ENCODE results near the gene PRM1. TPM values are rescaled to one million over a fixed set of nuclear protein-coding genes. Genes with fewer than 3 reads are reported as not detected.

PRM1 gene
- total RNA-seq, 1 donor from 2014 or later: not detected

- H3K36me3 ChIP-seq (ENCODE audit: insufficient read depth, low read length): no peaks in the 10 kb centered on the region
- DNase-seq (ENCODE audit: low read depth): no peak
- no peak overlapping the region for H3K4me2 ChIP-seq (ENCODE audit: low read length)
- FAIRE-seq: no peak
- no peak overlapping the region for H2AFZ ChIP-seq (ENCODE audit: low read depth, low read length)
- H3K36me3 Mint-ChIP-seq (ENCODE audit: low read depth, unreplicated experiment): no peaks in the 10 kb centered on the region
- no peaks in the 10 kb centered on the region for H3K27me3 Mint-ChIP-seq (ENCODE audit: low read depth, unreplicated experiment)
- no peak overlapping the region for H3K27ac Mint-ChIP-seq (ENCODE audit: unreplicated experiment)
- H3K4me3 Mint-ChIP-seq (ENCODE audit: unreplicated experiment): no peak overlapping the region
- H3K9me3 Mint-ChIP-seq (ENCODE audit: unreplicated experiment): peaks cover 2% of the 10 kb centered on the region
- H3K9ac ChIP-seq (ENCODE audit: low read length): no peak overlapping the region
- H3K4me1 ChIP-seq (ENCODE audit: insufficient read depth, low read length): no peaks in the 10 kb centered on the region
- no peak overlapping the region for H3K27ac ChIP-seq (ENCODE audit: low read depth, low read length)
- no peaks in the 10 kb centered on the region for H4K20me1 ChIP-seq (ENCODE audit: insufficient read depth, low read length)
- no peaks in the 10 kb centered on the region for H3K79me2 ChIP-seq (ENCODE audit: insufficient read depth, low read length)
- H3K9me3 ChIP-seq (ENCODE audit: insufficient read depth, low read depth, low read length): no peaks in the 10 kb centered on the region
- H3K27me3 ChIP-seq (ENCODE audit: insufficient read depth, low read length): no peaks in the 10 kb centered on the region
- TF ChIP-seq CTCF (IDR thresholded peaks at IDR 0.05; ENCODE audit: insufficient read depth, low read depth, low read length) (no peak), EZH2 (IDR thresholded peaks at IDR 0.05; ENCODE audit: insufficient read depth, low read length) (no peak)
- H3K4me1 Mint-ChIP-seq (ENCODE audit: low read depth, unreplicated experiment): peaks cover 18% of the 10 kb centered on the region
- no peak overlapping the region for H3K4me3 ChIP-seq (ENCODE audit: insufficient read depth, low read depth, low read length)
Observed at GRCh38 chr16:11302977-11303376, 21.8 kb upstream of the PRM1 start.

GRCh38 chr16:11301645-11302501 is 20.7 kb upstream of the PRM1 start:
- no peak overlapping the region for H2AFZ ChIP-seq (ENCODE audit: low read depth, low read length)
- no peaks in the 10 kb centered on the region for H3K27me3 Mint-ChIP-seq (ENCODE audit: low read depth, unreplicated experiment)
- H3K4me1 ChIP-seq (ENCODE audit: insufficient read depth, low read length): peaks cover 10% of the 10 kb centered on the region
- H3K4me1 Mint-ChIP-seq (ENCODE audit: low read depth, unreplicated experiment): peaks cover 26% of the 10 kb centered on the region
- FAIRE-seq (no peak), DNase-seq (ENCODE audit: low read depth) (peak; percentile 27)
- no peak overlapping the region for H3K27ac Mint-ChIP-seq (ENCODE audit: unreplicated experiment)
- H3K4me3 ChIP-seq (ENCODE audit: insufficient read depth, low read depth, low read length): no peak overlapping the region
- no peak overlapping the region for H3K4me2 ChIP-seq (ENCODE audit: low read length)
- TF ChIP-seq CTCF (IDR thresholded peaks at IDR 0.05; ENCODE audit: insufficient read depth, low read depth, low read length) (no peak), EZH2 (IDR thresholded peaks at IDR 0.05; ENCODE audit: insufficient read depth, low read length) (no peak)
- peaks cover 2% of the 10 kb centered on the region for H3K9me3 Mint-ChIP-seq (ENCODE audit: unreplicated experiment)
- H3K27me3 ChIP-seq (ENCODE audit: insufficient read depth, low read length): no peaks in the 10 kb centered on the region
- H4K20me1 ChIP-seq (ENCODE audit: insufficient read depth, low read length): no peaks in the 10 kb centered on the region
- H3K4me3 Mint-ChIP-seq (ENCODE audit: unreplicated experiment): no peak overlapping the region
- no peaks in the 10 kb centered on the region for H3K36me3 ChIP-seq (ENCODE audit: insufficient read depth, low read length)
- H3K79me2 ChIP-seq (ENCODE audit: insufficient read depth, low read length): no peaks in the 10 kb centered on the region
- H3K36me3 Mint-ChIP-seq (ENCODE audit: low read depth, unreplicated experiment): no peaks in the 10 kb centered on the region
- no peaks in the 10 kb centered on the region for H3K9me3 ChIP-seq (ENCODE audit: insufficient read depth, low read depth, low read length)
- no peak overlapping the region for H3K9ac ChIP-seq (ENCODE audit: low read length)
- no peak overlapping the region for H3K27ac ChIP-seq (ENCODE audit: low read depth, low read length)

- DNase-seq (ENCODE audit: low read depth): no peak
- H4K20me1 ChIP-seq (ENCODE audit: insufficient read depth, low read length): no peaks in the 10 kb centered on the region
Observed at GRCh38 chr16:11300560-11300892, 19.4 kb upstream of the PRM1 start.

More at GRCh38 chr16:11300560-11300892, 19.4 kb upstream of the PRM1 start:
- H3K4me2 ChIP-seq (ENCODE audit: low read length): no peak overlapping the region
- no peak overlapping the region for H2AFZ ChIP-seq (ENCODE audit: low read depth, low read length)
- no peaks in the 10 kb centered on the region for H3K27me3 Mint-ChIP-seq (ENCODE audit: low read depth, unreplicated experiment)
- H3K36me3 ChIP-seq (ENCODE audit: insufficient read depth, low read length): no peaks in the 10 kb centered on the region
- H3K9ac ChIP-seq (ENCODE audit: low read length): no peak overlapping the region
- H3K27me3 ChIP-seq (ENCODE audit: insufficient read depth, low read length): no peaks in the 10 kb centered on the region
- no peaks in the 10 kb centered on the region for H3K79me2 ChIP-seq (ENCODE audit: insufficient read depth, low read length)
- H3K4me3 Mint-ChIP-seq (ENCODE audit: unreplicated experiment): no peak overlapping the region
- H3K4me3 ChIP-seq (ENCODE audit: insufficient read depth, low read depth, low read length): no peak overlapping the region
- H3K27ac Mint-ChIP-seq (ENCODE audit: unreplicated experiment): no peak overlapping the region
- H3K4me1 Mint-ChIP-seq (ENCODE audit: low read depth, unreplicated experiment): peaks cover 33% of the 10 kb centered on the region
- no peak overlapping the region for H3K27ac ChIP-seq (ENCODE audit: low read depth, low read length)
- FAIRE-seq: no peak
- no peak for TF ChIP-seq EZH2 (IDR thresholded peaks at IDR 0.05; ENCODE audit: insufficient read depth, low read length)
- peaks cover 2% of the 10 kb centered on the region for H3K9me3 Mint-ChIP-seq (ENCODE audit: unreplicated experiment)
- no peaks in the 10 kb centered on the region for H3K36me3 Mint-ChIP-seq (ENCODE audit: low read depth, unreplicated experiment)
- no peaks in the 10 kb centered on the region for H3K9me3 ChIP-seq (ENCODE audit: insufficient read depth, low read depth, low read length)
- peaks cover 15% of the 10 kb centered on the region for H3K4me1 ChIP-seq (ENCODE audit: insufficient read depth, low read length)

Data from astrocyte (in vitro differentiated cells and primary cell).